Sigmoid colon (tissue), 7 donors: ENCODE measurements around the gene RAB12. TPM values are rescaled to one million over a fixed set of nuclear protein-coding genes. Genes with fewer than 3 reads are reported as not detected.
"Not testable (repeated sequence)": the region's sequence is repeated elsewhere in the genome, so short reads cannot be mapped to it uniquely, and the experiment has no call there.

ENCODE experiments used
- DNase-seq: peaks from one replicate; pipeline ENCODE4 v3.0.0-alpha.2; 2019
- H3K27ac ChIP-seq, 4 donors: fragments of 200-600 bp; sonication (generic); one replicate each; pipeline ENCODE4 v1.5.1; 2016 to 2019; ENCODE audit warnings: mild to moderate bottlenecking in 1 of 4
- H3K27me3 ChIP-seq, 3 donors: fragments of 200-600 bp; sonication (generic); one replicate each; pipeline ENCODE4 v1.5.1; 2019; ENCODE audit warnings: mild to moderate bottlenecking in 1 of 3
- H3K36me3 ChIP-seq, 4 donors: fragments of 200-600 bp; sonication (generic); one replicate each; pipeline ENCODE4 v1.5.1; 2016 to 2019
- H3K4me1 ChIP-seq, 4 donors: fragments of 200-600 bp; sonication (generic); one replicate each; pipeline ENCODE4 v1.5.1; 2017 to 2019
- H3K4me3 ChIP-seq, 4 donors: fragments of 200-600 bp; sonication (generic); one replicate each; pipeline ENCODE4 v1.5.1; 2017 to 2019; ENCODE audit warnings: mild to moderate bottlenecking in 2 of 4, moderate library complexity in 1 of 4
- H3K9me3 ChIP-seq, 4 donors: fragments of 200-600 bp in 3 of 4; sonication (generic) in 3 of 4; one replicate each; pipeline versions ENCODE4 v1.5.1 to v1.6.1; 2013 to 2019
- EP300 ChIP-seq, 4 donors: sonication (generic); formaldehyde crosslinking; IDR thresholded peaks; one replicate each; pipeline ENCODE4 v1.6.1; 2017; ENCODE audit warnings: antibody characterized with exemption in 4 of 4
- POLR2A ChIP-seq, 2 donors: fragments of 450-650 bp; IDR thresholded peaks; one replicate each; pipeline ENCODE4 v1.6.1; 2016; ENCODE audit warnings: antibody characterized with exemption in 2 of 2, mild to moderate bottlenecking in 2 of 2, moderate library complexity in 2 of 2
- POLR2AphosphoS5 ChIP-seq, 4 donors: sonication (generic); formaldehyde crosslinking; IDR thresholded peaks; one replicate each; pipeline ENCODE4 v1.6.1; 2017; ENCODE audit warnings: antibody characterized with exemption in 4 of 4
- WGBS, 2 donors: extraction: QIAGEN DNeasy Blood & Tissue Kit; methylation state at CpG; one replicate each; pipeline ENCODE4 v1.1.7; 2013; 5-methylcytosine and 5-hydroxymethylcytosine counted together
- intact Hi-C: fragments of 100-400 bp; cut with DNase I; formaldehyde crosslinking; loops from one replicate; pipeline ENCODE4 v1.15.1; 2023
- polyA plus RNA-seq, 3 donors: library from polyadenylated mRNA; stranded (reverse); fragments of 200-250 nt; gene quantifications; one replicate each; pipeline ENCODE4 v1.2.3, GENCODE V29; 2013
- total RNA-seq, 4 donors: library from RNA; depleted of rRNA; stranded (reverse); fragments of >200 nt; gene quantifications; one replicate each; pipeline ENCODE4 v1.1.0, GENCODE V29; 2016
- TF ChIP-seq, protein P1 (sequence below), 4 experiments: fragments of 450-650 bp in 3 of 4; fragments of 200-600 bp in 1 of 4; IDR thresholded peaks; one replicate each; pipeline ENCODE4 v1.5.1; 2016 to 2019; ENCODE audit warnings: antibody characterized with exemption in 4 of 4, mild to moderate bottlenecking in 3 of 4, moderate library complexity in 2 of 4
- donor health status: healthy with polysubstance abuse.
- donor health status: Bipolar disorder and iron deficiency.
- donor health status: healthy.

Gene RAB12
- total and polyA plus RNA-seq, 7 donors = 9.2 to 87.8 (median 69.5) TPM

GRCh38 chr18:8562919-8563318 lies 46.3 kb upstream of the RAB12 start:
- TF ChIP-seq EP300 (IDR thresholded peaks at IDR 0.05) (no peak), POLR2AphosphoS5 (IDR thresholded peaks at IDR 0.05) (no peak), POLR2A (IDR thresholded peaks at IDR 0.05) (no peak)
- TF ChIP-seq, protein P1, sequence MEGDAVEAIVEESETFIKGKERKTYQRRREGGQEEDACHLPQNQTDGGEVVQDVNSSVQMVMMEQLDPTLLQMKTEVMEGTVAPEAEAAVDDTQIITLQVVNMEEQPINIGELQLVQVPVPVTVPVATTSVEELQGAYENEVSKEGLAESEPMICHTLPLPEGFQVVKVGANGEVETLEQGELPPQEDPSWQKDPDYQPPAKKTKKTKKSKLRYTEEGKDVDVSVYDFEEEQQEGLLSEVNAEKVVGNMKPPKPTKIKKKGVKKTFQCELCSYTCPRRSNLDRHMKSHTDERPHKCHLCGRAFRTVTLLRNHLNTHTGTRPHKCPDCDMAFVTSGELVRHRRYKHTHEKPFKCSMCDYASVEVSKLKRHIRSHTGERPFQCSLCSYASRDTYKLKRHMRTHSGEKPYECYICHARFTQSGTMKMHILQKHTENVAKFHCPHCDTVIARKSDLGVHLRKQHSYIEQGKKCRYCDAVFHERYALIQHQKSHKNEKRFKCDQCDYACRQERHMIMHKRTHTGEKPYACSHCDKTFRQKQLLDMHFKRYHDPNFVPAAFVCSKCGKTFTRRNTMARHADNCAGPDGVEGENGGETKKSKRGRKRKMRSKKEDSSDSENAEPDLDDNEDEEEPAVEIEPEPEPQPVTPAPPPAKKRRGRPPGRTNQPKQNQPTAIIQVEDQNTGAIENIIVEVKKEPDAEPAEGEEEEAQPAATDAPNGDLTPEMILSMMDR (IDR thresholded peaks at IDR 0.05) = no peak
- DNase-seq = no peak
- intact Hi-C loops = no loop called here
- Histone ChIP-seq H3K27ac (no peak overlapping the region), H3K4me1 (no peaks in the 10 kb centered on the region), H3K27me3 (no peaks in the 10 kb centered on the region), H3K9me3 (no peaks in the 10 kb centered on the region), H3K4me3 (no peak overlapping the region), H3K36me3 (no peaks in the 10 kb centered on the region)
- WGBS, 2 donors = 34 to 70% methylated on average over 3 of the region's 3 CpGs

DNA sequence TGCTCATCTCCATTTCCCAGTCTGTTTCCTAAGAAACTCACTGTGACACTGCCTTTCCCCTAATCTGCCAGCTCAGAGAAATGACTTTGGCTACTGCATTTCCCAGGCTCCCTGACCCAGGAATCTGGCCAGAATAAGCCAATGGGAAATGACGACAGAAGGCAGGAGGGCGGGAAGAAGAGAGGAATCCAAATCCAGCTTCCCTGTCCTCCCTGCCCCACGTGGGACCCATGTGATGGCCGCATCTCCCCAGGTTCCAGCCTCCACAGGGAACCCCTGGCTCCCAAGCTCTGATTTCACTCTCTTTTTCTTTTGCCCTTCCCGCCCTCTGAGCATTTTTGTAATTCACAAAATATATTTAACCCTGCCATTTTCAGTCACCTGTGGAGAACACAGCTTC lies 37.8 kb upstream of the RAB12 start:
- no peaks in the 10 kb centered on the region for H3K36me3 ChIP-seq
- no peak overlapping the region for H3K27ac ChIP-seq
- H3K4me1 ChIP-seq = no peaks in the 10 kb centered on the region
- intact Hi-C loops = no loop called here
- TF ChIP-seq POLR2AphosphoS5 (IDR thresholded peaks at IDR 0.05) = no peak
- TF ChIP-seq POLR2A (IDR thresholded peaks at IDR 0.05) = no peak
- no peak for TF ChIP-seq EP300 (IDR thresholded peaks at IDR 0.05)
- TF ChIP-seq, protein P1 (IDR thresholded peaks at IDR 0.05) = no peak
- H3K27me3 ChIP-seq = no peaks in the 10 kb centered on the region
- H3K4me3 ChIP-seq = no peak overlapping the region
- 69 to 77% methylated on average over 5 of the region's 5 CpGs for WGBS, 2 donors
- DNase-seq = no peak
- H3K9me3 ChIP-seq = no peaks in the 10 kb centered on the region

DNA sequence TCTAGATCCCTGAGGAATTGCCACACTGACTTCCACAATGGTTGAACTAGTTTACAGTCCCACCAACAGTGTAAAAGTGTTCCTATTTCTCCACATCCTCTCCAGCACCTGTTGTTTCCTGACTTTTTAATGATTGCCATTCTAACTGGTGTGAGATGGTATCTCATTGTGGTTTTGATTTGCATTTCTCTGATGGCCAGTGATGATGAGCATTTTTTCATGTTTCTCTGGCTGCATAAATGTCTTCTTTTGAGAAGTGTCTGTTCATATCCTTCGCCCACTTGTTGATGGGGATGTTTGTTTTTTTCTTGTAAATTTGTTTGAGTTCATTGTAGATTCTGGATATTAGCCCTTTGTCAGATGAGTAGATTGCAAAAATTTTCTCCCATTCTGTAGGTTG lies 35.5 kb upstream of the RAB12 start:
- intact Hi-C loops, H3K27me3 ChIP-seq, H3K4me3 ChIP-seq, H3K27ac ChIP-seq, H3K9me3 ChIP-seq, H3K4me1 ChIP-seq, H3K36me3 ChIP-seq, DNase-seq: not testable (repeated sequence)
- WGBS, 2 donors = 54 to 61% methylated on average over 1 of the region's 1 CpG

DNA sequence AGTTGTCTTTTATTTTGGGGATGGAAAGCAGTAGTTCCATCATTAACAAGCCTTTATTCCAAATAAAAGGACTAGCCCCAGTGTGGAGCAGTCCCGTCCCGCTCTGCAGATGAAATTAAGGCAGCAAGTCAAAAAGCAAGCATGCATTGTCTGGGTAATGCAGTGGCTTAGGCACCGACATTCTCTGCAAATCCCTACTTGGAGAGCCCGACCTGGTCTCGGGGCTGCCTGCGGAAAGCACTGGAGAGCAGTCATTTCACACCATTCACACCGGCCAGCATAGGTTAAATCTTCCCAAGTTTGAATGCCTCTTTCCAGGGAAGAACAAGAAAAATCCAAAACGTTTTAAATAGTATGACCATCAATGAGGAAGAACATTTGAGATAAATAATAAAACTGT lies 24.4 kb upstream of the RAB12 start:
- H3K4me3 ChIP-seq = no peak overlapping the region
- H3K9me3 ChIP-seq = no peaks in the 10 kb centered on the region
- H3K27ac ChIP-seq = no peak overlapping the region
- H3K27me3 ChIP-seq = no peaks in the 10 kb centered on the region
- peaks cover 0 to 6% (median 0%) of the 10 kb centered on the region in 4 donors for H3K4me1 ChIP-seq
- intact Hi-C loops = no loop called here
- no peaks in the 10 kb centered on the region for H3K36me3 ChIP-seq
- TF ChIP-seq, protein P1 (IDR thresholded peaks at IDR 0.05) = no peak
- TF ChIP-seq POLR2AphosphoS5 (IDR thresholded peaks at IDR 0.05) = no peak
- TF ChIP-seq POLR2A (IDR thresholded peaks at IDR 0.05) = no peak
- WGBS, 2 donors = 50 to 52% methylated on average over 8 of the region's 8 CpGs
- DNase-seq = no peak

- Histone ChIP-seq H3K27ac (no peak overlapping the region), H3K4me1 (no peaks in the 10 kb centered on the region), H3K27me3 (no peaks in the 10 kb centered on the region), H3K9me3 (peaks cover 0 to 2% (median 0%) of the 10 kb centered on the region in 4 donors), H3K36me3 (no peaks in the 10 kb centered on the region), H3K4me3 (no peak overlapping the region)
- WGBS, 2 donors = 56 to 67% methylated on average over 4 of the region's 4 CpGs
- no peak for DNase-seq
- no peak for TF ChIP-seq POLR2A (IDR thresholded peaks at IDR 0.05)
- TF ChIP-seq, protein P1 (IDR thresholded peaks at IDR 0.05) = no peak
- TF ChIP-seq EP300 (IDR thresholded peaks at IDR 0.05) = no peak
- no peak for TF ChIP-seq POLR2AphosphoS5 (IDR thresholded peaks at IDR 0.05)
- intact Hi-C loops = no loop called here
Measured at GRCh38 chr18:8586941-8587340, 22.3 kb upstream of the RAB12 start.
